Inflammatory macrophage treated with lipopolysaccharide for 4 hours (primary cell): Measurements from ENCODE around the gene ARHGAP22.
A peak's percentile ranks its signal among the peaks of the same experiment; 100 is the strongest.

Source experiments
- DNase-seq: peaks from one replicate; pipeline ENCODE4 v3.0.0-alpha.2; 2020

ARHGAP22 gene

DNA sequence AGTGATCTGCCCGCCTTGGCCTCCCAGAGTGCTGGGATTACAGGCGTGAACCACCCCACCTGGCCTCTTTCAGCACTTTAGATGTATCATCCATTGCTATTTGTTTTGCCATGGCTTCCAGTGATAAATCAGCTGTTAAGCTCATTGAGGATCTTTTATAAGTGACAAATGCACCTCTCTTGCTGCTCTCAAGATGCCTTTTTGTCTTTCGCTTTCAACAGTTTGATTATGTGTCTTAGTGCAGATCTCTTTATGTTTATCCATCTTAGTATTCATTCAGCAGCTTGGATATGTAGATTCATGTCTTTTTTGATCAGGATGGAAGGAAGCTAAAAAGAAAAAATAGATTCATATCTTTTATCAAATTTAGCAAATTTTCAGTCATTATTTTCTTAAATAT lies 192.8 kb downstream of the ARHGAP22 start:
- DNase-seq: no peak

DNA sequence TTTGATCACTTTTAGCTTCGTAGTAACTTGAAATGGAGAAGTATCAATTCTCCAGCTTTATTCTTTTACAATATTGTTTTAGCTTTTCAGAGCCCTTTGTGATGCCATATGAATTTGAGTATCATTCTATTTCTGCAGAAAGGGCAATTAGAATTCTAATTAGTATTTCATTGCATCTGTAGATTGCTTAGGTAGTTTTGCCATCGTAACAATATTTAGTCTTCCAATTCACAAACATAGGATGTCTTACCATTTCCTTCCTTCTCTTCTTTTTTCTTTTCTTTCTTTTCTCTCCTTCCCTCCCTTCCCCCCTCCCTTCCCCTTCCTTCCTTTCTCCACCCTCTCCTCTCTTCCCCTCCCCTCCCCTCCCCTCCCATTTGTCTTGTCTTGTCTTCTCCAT lies 193.4 kb downstream of the ARHGAP22 start:
- no peak for DNase-seq

DNA sequence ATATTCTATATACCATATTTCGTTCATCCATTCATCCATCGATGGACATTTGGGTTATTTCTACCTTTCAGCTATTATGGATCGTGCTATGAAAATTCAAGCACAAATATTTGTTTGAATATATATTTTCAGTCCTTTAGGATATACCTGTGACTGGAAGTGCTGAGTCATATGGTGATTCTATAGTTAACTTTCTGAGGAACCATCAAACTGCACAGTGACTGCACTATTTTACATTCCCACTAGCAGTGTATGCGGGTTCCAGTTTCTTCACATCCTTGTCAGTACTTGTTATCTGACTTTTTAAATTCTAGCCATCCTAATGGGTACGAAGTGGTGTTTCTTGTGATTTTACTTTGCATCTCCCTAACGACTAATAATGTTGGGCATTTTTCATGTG lies 194.4 kb downstream of the ARHGAP22 start:
- no peak for DNase-seq

- DNase-seq: no peak
Observed at GRCh38 chr10:48406658-48407057, 198.2 kb downstream of the ARHGAP22 start.

DNA sequence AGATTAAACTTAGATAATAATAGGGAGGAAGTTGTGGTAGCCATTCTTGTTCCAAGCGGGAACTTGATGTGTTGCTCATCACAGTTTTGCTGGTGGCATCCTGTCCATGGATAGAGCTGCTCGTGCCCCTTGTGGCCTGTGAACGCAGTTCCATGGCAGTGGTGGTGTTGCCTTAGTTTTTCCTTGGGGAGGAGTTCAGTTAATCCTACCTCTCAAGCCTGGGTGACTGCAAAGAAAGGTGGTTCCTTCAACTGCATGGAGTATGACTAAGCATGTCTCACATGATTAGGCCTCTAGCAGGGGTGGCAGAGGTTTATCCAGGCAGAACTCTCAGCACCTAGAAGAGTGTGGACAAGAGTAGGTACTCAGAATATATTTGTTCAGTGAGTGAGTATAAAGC lies 198.7 kb downstream of the ARHGAP22 start:
- peak; percentile 24 for DNase-seq

- peak; percentile 85 for DNase-seq
Observed at GRCh38 chr10:48404646-48405045, 200.2 kb downstream of the ARHGAP22 start.

- no peak for DNase-seq
Observed at GRCh38 chr10:48400850-48401220, 204.0 kb downstream of the ARHGAP22 start.

- no peak for DNase-seq
Observed at GRCh38 chr10:48400129-48400849, 204.6 kb downstream of the ARHGAP22 start.

- no peak for DNase-seq
Observed at GRCh38 chr10:48399551-48399950, 205.3 kb downstream of the ARHGAP22 start.

- DNase-seq: no peak
Observed at GRCh38 chr10:48399056-48399541, 205.8 kb downstream of the ARHGAP22 start.

DNA sequence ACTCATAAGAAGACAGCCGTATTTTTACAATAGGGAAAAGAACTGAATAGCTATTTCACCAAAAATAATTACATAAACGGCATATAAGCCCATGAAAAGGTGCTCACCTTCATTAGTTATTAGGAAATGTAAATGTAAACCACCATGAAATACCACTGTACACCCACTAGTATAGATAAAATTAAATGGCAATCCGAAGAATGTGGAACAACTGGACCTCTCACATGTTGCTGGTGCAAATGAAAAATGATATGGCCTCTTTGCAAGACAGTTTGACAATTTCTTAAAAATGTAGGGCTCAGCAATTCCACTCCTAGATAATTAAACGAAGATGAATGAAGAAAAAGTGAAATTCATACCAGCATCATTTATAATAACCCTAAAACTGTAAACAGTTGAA lies 206.6 kb downstream of the ARHGAP22 start:
- DNase-seq: no peak
